HEK293 (cell line): ENCODE results near the gene NUDCD3.

ENCODE experiments used
- CTCF ChIA-PET: fragments of 350-600 bp; formaldehyde crosslinking; extraction: SDS; loops from one replicate; lab custom pipeline; 2021; ENCODE audit warnings: antibody characterized with exemption; lab: Yijun Ruan, JAX
- POLR2A ChIA-PET: fragments of 300-600 bp; formaldehyde crosslinking; extraction: SDS; loops from one replicate; lab custom pipeline; 2020; ENCODE audit warnings: antibody characterized with exemption, inconsistent platforms; lab: Yijun Ruan, JAX
- H3K27ac ChIP-seq: fragments of 200-500 bp; sonication (Bioruptor generic); 2 replicates; pipeline ENCODE4 v1.5.1; 2014; ENCODE audit warnings: low read depth, low read length, control low read depth, inconsistent platforms; ENCODE audit errors: extremely low read depth
- H3K36me3 ChIP-seq, 2 experiments: fragments of 200-500 bp in 1 of 2; sonication (Bioruptor generic) in 1 of 2; 1 replicate in 1 of 2; 2 replicates in 1 of 2; pipeline ENCODE4 v1.5.1; 2014 to 2017; ENCODE audit warnings: inconsistent platforms in 2 of 2, low read length in 2 of 2; ENCODE audit not compliant: control insufficient read depth in 2 of 2, insufficient read depth in 1 of 2
- H3K4me1 ChIP-seq: fragments of 200-500 bp; sonication (Bioruptor generic); 2 replicates; pipeline ENCODE4 v1.5.1; 2014; ENCODE audit warnings: mild to moderate bottlenecking, low read length, inconsistent platforms; ENCODE audit not compliant: control insufficient read depth, insufficient read depth
- H3K4me3 ChIP-seq: 2 replicates; pipeline ENCODE4 v1.5.1; 2011; ENCODE audit warnings: low read depth, mild to moderate bottlenecking, control low read depth, low read length, moderate library complexity
- H3K9me3 ChIP-seq: fragments of 200-500 bp; sonication (Bioruptor generic); 2 replicates; pipeline ENCODE4 v1.5.1; 2014; ENCODE audit warnings: low read depth, low read length, inconsistent platforms; ENCODE audit not compliant: control insufficient read depth, insufficient read depth
- BCL11B ChIP-seq: fragments of 450-650 bp; formaldehyde crosslinking; IDR thresholded peaks from 2 replicates; pipeline ENCODE4 v1.5.1; 2016; ENCODE audit warnings: low read depth, missing biosample characterization, missing genetic modification characterization
- IKZF3 ChIP-seq: fragments of 450-650 bp; IDR thresholded peaks from 2 replicates; pipeline ENCODE4 v1.5.0; 2018; ENCODE audit warnings: missing biosample characterization, mild to moderate bottlenecking, missing genetic modification characterization, moderate library complexity
- KLF9 ChIP-seq: fragments of 450-650 bp; formaldehyde crosslinking; IDR thresholded peaks from 2 replicates; pipeline ENCODE4 v1.5.1; 2016; ENCODE audit warnings: missing biosample characterization, missing genetic modification characterization, low read depth
- TCF7L2 ChIP-seq: IDR thresholded peaks from 2 replicates; pipeline ENCODE4 v1.6.1; 2011; ENCODE audit warnings: low read depth, mild to moderate bottlenecking, inconsistent platforms, low read length, moderate library complexity, borderline replicate concordance
- YY2 ChIP-seq: fragments of 450-650 bp; formaldehyde crosslinking; IDR thresholded peaks from 2 replicates; pipeline ENCODE4 v1.5.1; 2016; ENCODE audit warnings: missing biosample characterization, missing genetic modification characterization
- ZBTB1 ChIP-seq: fragments of 450-650 bp; formaldehyde crosslinking; IDR thresholded peaks from 2 replicates; pipeline ENCODE4 v1.5.1; 2016; ENCODE audit warnings: missing biosample characterization, missing genetic modification characterization
- ZBTB17 ChIP-seq: fragments of 450-650 bp; formaldehyde crosslinking; IDR thresholded peaks from 2 replicates; pipeline ENCODE4 v1.5.1; 2016; ENCODE audit warnings: missing biosample characterization, missing genetic modification characterization
- ZFP69B ChIP-seq: fragments of 450-650 bp; formaldehyde crosslinking; IDR thresholded peaks from 2 replicates; pipeline ENCODE4 v1.5.1; 2016; ENCODE audit warnings: missing biosample characterization, missing genetic modification characterization
- ZNF121 ChIP-seq: fragments of 450-650 bp; formaldehyde crosslinking; IDR thresholded peaks from 2 replicates; pipeline ENCODE4 v1.5.1; 2016; ENCODE audit warnings: missing biosample characterization, missing genetic modification characterization
- ZNF155 ChIP-seq: fragments of 450-650 bp; formaldehyde crosslinking; IDR thresholded peaks from 2 replicates; pipeline ENCODE4 v1.5.1; 2016; ENCODE audit warnings: missing biosample characterization, missing genetic modification characterization
- ZNF157 ChIP-seq: fragments of 450-650 bp; formaldehyde crosslinking; IDR thresholded peaks from 2 replicates; pipeline ENCODE4 v1.5.1; 2016; ENCODE audit warnings: missing biosample characterization, missing genetic modification characterization
- ZNF175 ChIP-seq: fragments of 450-650 bp; formaldehyde crosslinking; IDR thresholded peaks from 2 replicates; pipeline ENCODE4 v1.5.1; 2016; ENCODE audit warnings: missing biosample characterization, missing genetic modification characterization
- ZNF202 ChIP-seq: fragments of 450-650 bp; formaldehyde crosslinking; IDR thresholded peaks from 2 replicates; pipeline ENCODE4 v1.5.1; 2016; ENCODE audit warnings: missing biosample characterization, missing genetic modification characterization, borderline replicate concordance
- ZNF248 ChIP-seq: fragments of 450-650 bp; formaldehyde crosslinking; IDR thresholded peaks from 2 replicates; pipeline ENCODE4 v1.5.1; 2017; ENCODE audit warnings: missing biosample characterization, missing genetic modification characterization
- ZNF292 ChIP-seq: fragments of 450-650 bp; formaldehyde crosslinking; IDR thresholded peaks from 2 replicates; pipeline ENCODE4 v1.5.1; 2016; ENCODE audit warnings: low read depth, missing biosample characterization, missing genetic modification characterization, borderline replicate concordance
- ZNF324 ChIP-seq: fragments of 450-650 bp; formaldehyde crosslinking; IDR thresholded peaks from 2 replicates; pipeline ENCODE4 v1.5.1; 2016; ENCODE audit warnings: missing biosample characterization, missing genetic modification characterization
- ZNF350 ChIP-seq: fragments of 450-650 bp; formaldehyde crosslinking; IDR thresholded peaks from 2 replicates; pipeline ENCODE4 v1.5.0; 2017; ENCODE audit warnings: missing biosample characterization, mild to moderate bottlenecking, missing genetic modification characterization
- ZNF404 ChIP-seq: fragments of 450-650 bp; formaldehyde crosslinking; IDR thresholded peaks from 2 replicates; pipeline ENCODE4 v1.5.1; 2017; ENCODE audit warnings: missing biosample characterization, missing genetic modification characterization
- ZNF433 ChIP-seq: fragments of 450-650 bp; formaldehyde crosslinking; IDR thresholded peaks from 2 replicates; pipeline ENCODE4 v1.5.1; 2016; ENCODE audit warnings: missing biosample characterization, missing genetic modification characterization, low read depth
- ZNF529 ChIP-seq: fragments of 450-650 bp; formaldehyde crosslinking; IDR thresholded peaks from 2 replicates; pipeline ENCODE4 v1.5.1; 2017; ENCODE audit warnings: missing genetic modification characterization, missing biosample characterization; ENCODE audit not compliant: insufficient replicate concordance
- ZNF555 ChIP-seq: fragments of 450-650 bp; formaldehyde crosslinking; conservative IDR thresholded peaks from 2 replicates; pipeline ENCODE4 v1.5.1; 2017; ENCODE audit warnings: missing biosample characterization, mild to moderate bottlenecking, missing genetic modification characterization, inconsistent platforms
- ZNF747 ChIP-seq: fragments of 450-650 bp; formaldehyde crosslinking; IDR thresholded peaks from 2 replicates; pipeline ENCODE4 v1.5.1; 2016; ENCODE audit warnings: missing biosample characterization, missing genetic modification characterization
- TF ChIP-seq, protein P1 (sequence below): fragments of 450-650 bp; formaldehyde crosslinking; IDR thresholded peaks from 2 replicates; pipeline ENCODE4 v1.5.1; 2016; ENCODE audit warnings: missing biosample characterization, missing genetic modification characterization
- TF ChIP-seq, protein P2 (sequence below): fragments of 450-650 bp; formaldehyde crosslinking; conservative IDR thresholded peaks from 2 replicates; pipeline ENCODE4 v1.5.1; 2016; ENCODE audit warnings: low read depth, missing biosample characterization, missing genetic modification characterization
- TF ChIP-seq, protein P3 (sequence below): fragments of 450-650 bp; formaldehyde crosslinking; IDR thresholded peaks from 2 replicates; pipeline ENCODE4 v1.5.1; 2016; ENCODE audit warnings: missing biosample characterization, missing genetic modification characterization, borderline replicate concordance
- TF ChIP-seq, protein P4 (sequence below): fragments of 450-650 bp; formaldehyde crosslinking; IDR thresholded peaks from 2 replicates; pipeline ENCODE4 v1.5.1; 2017; ENCODE audit warnings: missing biosample characterization, missing genetic modification characterization

The NUDCD3 gene

DNA sequence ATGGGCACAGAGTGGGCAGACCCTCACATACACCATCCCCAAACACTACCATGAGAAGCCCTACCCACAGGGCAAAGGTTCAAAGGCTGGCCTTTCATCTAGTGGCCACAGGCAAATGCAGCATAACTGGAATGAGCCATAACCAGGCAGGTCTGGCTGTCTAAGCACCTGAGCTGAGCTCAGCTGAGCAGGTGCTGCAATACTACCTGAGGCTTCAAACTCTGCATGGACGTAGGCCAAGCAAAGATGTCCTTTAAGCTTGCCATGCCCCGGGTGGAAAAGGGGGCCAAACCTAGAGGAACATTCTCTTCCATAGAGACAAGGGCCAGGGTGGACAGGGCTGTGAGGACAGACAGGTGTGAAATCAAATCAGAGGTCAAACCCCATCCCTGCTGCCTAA lies 99.8 kb downstream of the NUDCD3 start:
- Histone ChIP-seq H3K9me3 (no peaks in the 10 kb centered on the region), H3K4me1 (no peaks in the 10 kb centered on the region), H3K4me3 (no peak overlapping the region), H3K36me3 (peaks cover 3 to 73% of the 10 kb centered on the region in 2 experiments; a peak in 2 of 3 replicates), H3K27ac (no peak overlapping the region)
- POLR2A ChIA-PET = no interaction called here
- TF ChIP-seq ZNF155 = no peak
- TF ChIP-seq ZNF157 (tag by site-specific recombination) = no peak
- no peak for TF ChIP-seq ZNF747 (tag by site-specific recombination)
- no peak for TF ChIP-seq ZBTB1 (tag by site-specific recombination)
- TF ChIP-seq ZBTB17 (tag by site-specific recombination) = no peak
- TF ChIP-seq ZFP69B = no peak
- TF ChIP-seq ZNF433 (tag by site-specific recombination) = no peak
- TF ChIP-seq, protein P1, sequence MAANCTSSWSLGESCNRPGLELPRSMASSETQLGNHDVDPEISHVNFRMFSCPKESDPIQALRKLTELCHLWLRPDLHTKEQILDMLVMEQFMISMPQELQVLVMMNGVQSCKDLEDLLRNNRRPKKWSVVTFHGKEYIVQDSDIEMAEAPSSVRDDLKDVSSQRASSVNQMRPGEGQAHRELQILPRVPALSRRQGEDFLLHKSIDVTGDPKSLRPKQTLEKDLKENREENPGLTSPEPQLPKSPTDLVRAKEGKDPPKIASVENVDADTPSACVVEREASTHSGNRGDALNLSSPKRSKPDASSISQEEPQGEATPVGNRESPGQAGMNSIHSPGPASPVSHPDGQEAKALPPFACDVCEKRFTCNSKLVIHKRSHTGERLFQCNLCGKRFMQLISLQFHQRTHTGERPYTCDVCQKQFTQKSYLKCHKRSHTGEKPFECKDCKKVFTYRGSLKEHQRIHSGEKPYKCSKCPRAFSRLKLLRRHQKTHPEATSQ (tag by site-specific recombination) = no peak
- no peak for TF ChIP-seq KLF9 (tag by site-specific recombination)
- no peak for TF ChIP-seq ZNF175 (tag by site-specific recombination)
- TF ChIP-seq, protein P2, sequence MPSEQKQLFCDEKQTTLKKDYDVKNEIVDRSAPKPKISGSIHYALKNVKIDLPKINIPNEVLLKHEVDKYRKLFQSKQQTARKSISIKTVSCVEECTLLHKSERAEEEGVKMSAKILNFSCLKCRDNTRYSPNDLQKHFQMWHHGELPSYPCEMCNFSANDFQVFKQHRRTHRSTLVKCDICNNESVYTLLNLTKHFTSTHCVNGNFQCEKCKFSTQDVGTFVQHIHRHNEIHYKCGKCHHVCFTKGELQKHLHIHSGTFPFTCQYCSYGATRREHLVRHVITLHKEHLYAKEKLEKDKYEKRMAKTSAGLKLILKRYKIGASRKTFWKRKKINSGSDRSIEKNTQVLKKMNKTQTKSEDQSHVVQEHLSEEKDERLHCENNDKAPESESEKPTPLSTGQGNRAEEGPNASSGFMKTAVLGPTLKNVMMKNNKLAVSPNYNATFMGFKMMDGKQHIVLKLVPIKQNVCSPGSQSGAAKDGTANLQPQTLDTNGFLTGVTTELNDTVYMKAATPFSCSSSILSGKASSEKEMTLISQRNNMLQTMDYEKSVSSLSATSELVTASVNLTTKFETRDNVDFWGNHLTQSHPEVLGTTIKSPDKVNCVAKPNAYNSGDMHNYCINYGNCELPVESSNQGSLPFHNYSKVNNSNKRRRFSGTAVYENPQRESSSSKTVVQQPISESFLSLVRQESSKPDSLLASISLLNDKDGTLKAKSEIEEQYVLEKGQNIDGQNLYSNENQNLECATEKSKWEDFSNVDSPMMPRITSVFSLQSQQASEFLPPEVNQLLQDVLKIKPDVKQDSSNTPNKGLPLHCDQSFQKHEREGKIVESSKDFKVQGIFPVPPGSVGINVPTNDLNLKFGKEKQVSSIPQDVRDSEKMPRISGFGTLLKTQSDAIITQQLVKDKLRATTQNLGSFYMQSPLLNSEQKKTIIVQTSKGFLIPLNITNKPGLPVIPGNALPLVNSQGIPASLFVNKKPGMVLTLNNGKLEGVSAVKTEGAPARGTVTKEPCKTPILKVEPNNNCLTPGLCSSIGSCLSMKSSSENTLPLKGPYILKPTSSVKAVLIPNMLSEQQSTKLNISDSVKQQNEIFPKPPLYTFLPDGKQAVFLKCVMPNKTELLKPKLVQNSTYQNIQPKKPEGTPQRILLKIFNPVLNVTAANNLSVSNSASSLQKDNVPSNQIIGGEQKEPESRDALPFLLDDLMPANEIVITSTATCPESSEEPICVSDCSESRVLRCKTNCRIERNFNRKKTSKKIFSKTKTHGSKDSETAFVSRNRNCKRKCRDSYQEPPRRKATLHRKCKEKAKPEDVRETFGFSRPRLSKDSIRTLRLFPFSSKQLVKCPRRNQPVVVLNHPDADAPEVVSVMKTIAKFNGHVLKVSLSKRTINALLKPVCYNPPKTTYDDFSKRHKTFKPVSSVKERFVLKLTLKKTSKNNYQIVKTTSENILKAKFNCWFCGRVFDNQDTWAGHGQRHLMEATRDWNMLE (tag by site-specific recombination) = no peak
- CTCF ChIA-PET = no interaction called here

DNA sequence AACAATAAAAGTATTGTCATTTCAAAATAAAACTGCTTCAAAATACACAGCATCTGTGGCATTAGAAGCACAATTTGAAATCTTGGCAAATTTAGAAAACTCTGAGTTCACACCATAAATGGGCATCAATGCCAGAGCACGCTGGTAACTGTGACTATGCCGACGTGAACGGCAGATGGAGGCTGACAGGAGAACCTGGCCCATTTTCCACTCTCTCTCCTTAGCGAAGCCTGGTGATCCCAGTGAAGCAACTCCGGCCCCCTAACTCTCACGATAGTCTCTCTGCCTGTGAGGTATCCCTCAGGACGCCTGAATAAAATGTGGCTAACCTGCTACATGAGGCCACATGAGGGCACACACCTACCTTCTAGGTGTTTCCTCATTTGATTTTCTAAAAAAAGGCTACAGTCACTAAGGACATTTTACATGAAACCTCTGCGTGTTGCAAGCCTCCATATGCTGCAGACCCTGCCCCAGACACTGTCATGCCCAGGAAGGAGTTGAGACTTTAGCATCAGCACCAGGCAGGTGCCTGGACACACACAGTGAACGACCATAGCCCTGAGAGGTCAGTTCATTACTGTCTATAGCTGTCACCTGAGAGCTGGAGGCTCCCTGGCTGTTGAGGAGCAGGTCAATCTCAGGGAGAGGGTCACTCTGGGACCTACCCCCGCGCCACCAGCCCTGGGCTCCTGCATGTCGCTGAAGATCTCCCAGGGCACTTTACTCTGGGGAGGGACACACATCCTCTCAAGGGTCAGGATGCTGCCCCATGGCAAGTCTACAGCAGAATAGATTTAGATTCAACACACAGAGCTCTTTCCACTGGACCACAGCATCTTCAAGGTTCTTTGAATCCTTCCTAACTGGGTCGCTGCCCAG lies 102.1 kb downstream of the NUDCD3 start:
- CTCF ChIA-PET = no interaction called here
- Histone ChIP-seq H3K36me3 (peaks cover 3 to 85% of the 10 kb centered on the region in 2 experiments; a peak in 2 of 3 replicates), H3K4me3 (no peak overlapping the region)
- TF ChIP-seq ZNF404 (no peak), ZNF121 (tag by site-specific recombination) (no peak), ZNF202 (tag by site-specific recombination) (no peak), ZNF248 (tag by site-specific recombination) (no peak), ZNF324 (tag by site-specific recombination) (no peak), ZNF529 (tag by site-specific recombination) (no peak), ZNF292 (tag by site-specific recombination) (no peak), ZNF555 (tag by site-specific recombination) (no peak), TCF7L2 (no peak), BCL11B (tag by site-specific recombination) (no peak), KLF9 (tag by site-specific recombination) (no peak), ZNF350 (tag by site-specific recombination) (no peak), IKZF3 (tag by site-specific recombination) (no peak), YY2 (tag by site-specific recombination) (no peak)
- TF ChIP-seq, protein P3, sequence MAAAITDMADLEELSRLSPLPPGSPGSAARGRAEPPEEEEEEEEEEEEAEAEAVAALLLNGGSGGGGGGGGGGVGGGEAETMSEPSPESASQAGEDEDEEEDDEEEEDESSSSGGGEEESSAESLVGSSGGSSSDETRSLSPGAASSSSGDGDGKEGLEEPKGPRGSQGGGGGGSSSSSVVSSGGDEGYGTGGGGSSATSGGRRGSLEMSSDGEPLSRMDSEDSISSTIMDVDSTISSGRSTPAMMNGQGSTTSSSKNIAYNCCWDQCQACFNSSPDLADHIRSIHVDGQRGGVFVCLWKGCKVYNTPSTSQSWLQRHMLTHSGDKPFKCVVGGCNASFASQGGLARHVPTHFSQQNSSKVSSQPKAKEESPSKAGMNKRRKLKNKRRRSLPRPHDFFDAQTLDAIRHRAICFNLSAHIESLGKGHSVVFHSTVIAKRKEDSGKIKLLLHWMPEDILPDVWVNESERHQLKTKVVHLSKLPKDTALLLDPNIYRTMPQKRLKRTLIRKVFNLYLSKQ = no peak
- TF ChIP-seq, protein P4, sequence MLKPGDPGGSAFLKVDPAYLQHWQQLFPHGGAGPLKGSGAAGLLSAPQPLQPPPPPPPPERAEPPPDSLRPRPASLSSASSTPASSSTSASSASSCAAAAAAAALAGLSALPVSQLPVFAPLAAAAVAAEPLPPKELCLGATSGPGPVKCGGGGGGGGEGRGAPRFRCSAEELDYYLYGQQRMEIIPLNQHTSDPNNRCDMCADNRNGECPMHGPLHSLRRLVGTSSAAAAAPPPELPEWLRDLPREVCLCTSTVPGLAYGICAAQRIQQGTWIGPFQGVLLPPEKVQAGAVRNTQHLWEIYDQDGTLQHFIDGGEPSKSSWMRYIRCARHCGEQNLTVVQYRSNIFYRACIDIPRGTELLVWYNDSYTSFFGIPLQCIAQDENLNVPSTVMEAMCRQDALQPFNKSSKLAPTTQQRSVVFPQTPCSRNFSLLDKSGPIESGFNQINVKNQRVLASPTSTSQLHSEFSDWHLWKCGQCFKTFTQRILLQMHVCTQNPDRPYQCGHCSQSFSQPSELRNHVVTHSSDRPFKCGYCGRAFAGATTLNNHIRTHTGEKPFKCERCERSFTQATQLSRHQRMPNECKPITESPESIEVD (tag by site-specific recombination) = no peak

More for the DNA sequence above, 102.1 kb downstream of the NUDCD3 start:
- POLR2A ChIA-PET = no interaction called here
- Histone ChIP-seq H3K4me1 (no peaks in the 10 kb centered on the region), H3K9me3 (no peaks in the 10 kb centered on the region), H3K27ac (no peak overlapping the region)
